ENCODE measurements around the gene KASH5. TPM values are rescaled to one million over a fixed set of nuclear protein-coding genes. Genes with fewer than 3 reads are reported as not detected.

KASH5 gene
- total and polyA plus RNA-seq, 2 of the 4 experiments (the other 2 are of a cell fraction) = not detected

GRCh38 chr19:49418511-49418910 is 30.5 kb downstream of the KASH5 start:
- no peaks in the 10 kb centered on the region for H3K36me3 ChIP-seq (ENCODE audit: control insufficient read depth, insufficient read depth, low read length)
- H2BK5ac ChIP-seq (ENCODE audit: low read depth, low read length, poor library complexity, severe bottlenecking) = no peak overlapping the region
- no peaks in the 10 kb centered on the region for H3K79me1 ChIP-seq (ENCODE audit: low read depth in 1 of 2, low read length in 2 of 2)
- in situ Hi-C loops (cut with MboI; ENCODE audit: low sequenced_read_pairs) = no loop called here
- no peak overlapping the region for H2BK120ac ChIP-seq (ENCODE audit: low read depth, low read length)
- H3K4me3 ChIP-seq (ENCODE audit: insufficient read depth, low read depth, low read length) = no peak overlapping the region
- no peak overlapping the region for H3K4me2 ChIP-seq (ENCODE audit: low read depth, low read length)
- WGBS, 2 experiments (ENCODE audit: extremely low coverage in 2 of 2, insufficient read length in 1 of 2) = no CpG with 5 or more reads among the region's 5 CpGs
- H3K4me1 ChIP-seq (ENCODE audit: control insufficient read depth, insufficient read depth, low read length) = peaks cover 2% of the 10 kb centered on the region; the same call in 1 of the 2 replicates
- H3K18ac ChIP-seq (ENCODE audit: low read depth, low read length) = no peak overlapping the region
- CTCF ChIA-PET = no interaction called here
- H4K20me1 ChIP-seq (ENCODE audit: insufficient read depth, low read length) = no peaks in the 10 kb centered on the region
- H3K23ac ChIP-seq (ENCODE audit: low read depth, low read length) = no peak overlapping the region
- H4K5ac ChIP-seq (ENCODE audit: low read depth, low read length) = no peak overlapping the region
- H4K8ac ChIP-seq (ENCODE audit: low read depth in 2 of 2, low read length in 2 of 2) = no peak overlapping the region
- H3K56ac ChIP-seq (ENCODE audit: extremely low read depth, insufficient read depth, low read length) = no peak overlapping the region
- DNase-seq = no peak
- dilution Hi-C loops (cut with HindIII; ENCODE audit: low sequenced_read_pairs, unreplicated experiment) = no loop called here
- no peak overlapping the region for H2AK9ac ChIP-seq (replicated peaks; ENCODE audit: low read depth, low read length, poor library complexity)
- no peaks in the 10 kb centered on the region for H3K9me3 ChIP-seq (ENCODE audit: control insufficient read depth, insufficient read depth, low read length)
- no peak overlapping the region for H3K27ac ChIP-seq (ENCODE audit: insufficient read depth, low read length)
- POLR2A ChIA-PET (ENCODE audit: unreplicated experiment) = no interaction called here
- no peak overlapping the region for H2AFZ ChIP-seq (replicated peaks; ENCODE audit: low read length, poor library complexity)
- ATAC-seq (ENCODE audit: low read depth) = no peak
- H2BK15ac ChIP-seq (ENCODE audit: low read depth, low read length) = no peak overlapping the region
- H2AK5ac ChIP-seq (ENCODE audit: low read depth, low read length) = no peak overlapping the region
- H3K27me3 ChIP-seq (ENCODE audit: control insufficient read depth, insufficient read depth, low read length) = peaks cover 83% of the 10 kb centered on the region
- H2BK20ac ChIP-seq (ENCODE audit: low read depth, low read length) = no peak overlapping the region
- no peak overlapping the region for H4K91ac ChIP-seq (ENCODE audit: insufficient read depth, low read depth, low read length)
- no peaks in the 10 kb centered on the region for H3K9me1 ChIP-seq (ENCODE audit: insufficient read depth, low read length)
- no peak overlapping the region for H3K4ac ChIP-seq (ENCODE audit: low read depth, low read length)
- no peak overlapping the region for H3K9ac ChIP-seq (ENCODE audit: low read depth, low read length)
- BruUV-seq (replicated peaks) = no TSS peak
- intact Hi-C loops (cut with micrococcal nuclease) = no loop called here
- TF ChIP-seq CTCF (conservative IDR thresholded peaks at IDR 0.05; ENCODE audit: low read depth, low read length) = no peak
- no peak for TF ChIP-seq RCOR1 (IDR thresholded peaks at IDR 0.05; ENCODE audit: insufficient replicate concordance, low read length)
- no peak for TF ChIP-seq BHLHE40 (IDR thresholded peaks at IDR 0.05; ENCODE audit: low read depth, low read length)
- TF ChIP-seq MAFK (IDR thresholded peaks at IDR 0.05; ENCODE audit: low read depth, low read length) = no peak
- TF ChIP-seq, protein P1, sequence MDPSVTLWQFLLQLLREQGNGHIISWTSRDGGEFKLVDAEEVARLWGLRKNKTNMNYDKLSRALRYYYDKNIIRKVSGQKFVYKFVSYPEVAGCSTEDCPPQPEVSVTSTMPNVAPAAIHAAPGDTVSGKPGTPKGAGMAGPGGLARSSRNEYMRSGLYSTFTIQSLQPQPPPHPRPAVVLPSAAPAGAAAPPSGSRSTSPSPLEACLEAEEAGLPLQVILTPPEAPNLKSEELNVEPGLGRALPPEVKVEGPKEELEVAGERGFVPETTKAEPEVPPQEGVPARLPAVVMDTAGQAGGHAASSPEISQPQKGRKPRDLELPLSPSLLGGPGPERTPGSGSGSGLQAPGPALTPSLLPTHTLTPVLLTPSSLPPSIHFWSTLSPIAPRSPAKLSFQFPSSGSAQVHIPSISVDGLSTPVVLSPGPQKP (IDR thresholded peaks at IDR 0.05; ENCODE audit: borderline replicate concordance, low read depth, low read length) = no peak
- no peak for TF ChIP-seq CEBPB (IDR thresholded peaks at IDR 0.05; ENCODE audit: low read depth, low read length)
- TF ChIP-seq NFE2L2 (IDR thresholded peaks at IDR 0.05; ENCODE audit: low read depth, low read length) = no peak
- no peak for TF ChIP-seq MXI1 (IDR thresholded peaks at IDR 0.05; ENCODE audit: borderline replicate concordance, low read depth, low read length)
- TF ChIP-seq RAD21 (IDR thresholded peaks at IDR 0.05; ENCODE audit: low read length) = no peak
- TF ChIP-seq CHD1 (IDR thresholded peaks at IDR 0.05; ENCODE audit: low read depth, low read length) = no peak
- TF ChIP-seq POLR2A (IDR thresholded peaks at IDR 0.05; ENCODE audit: low read depth, low read length) = no peak
- TF ChIP-seq MAZ (IDR thresholded peaks at IDR 0.05; ENCODE audit: borderline replicate concordance, low read depth, low read length) = no peak
- no peak overlapping the region for H3K14ac ChIP-seq (replicated peaks; ENCODE audit: low read depth, low read length)

Measured in IMR-90 (cell line).